ENCODE results near the gene STARD13. TPM values are rescaled to one million over a fixed set of nuclear protein-coding genes. Genes with fewer than 3 reads are reported as not detected.

Gene STARD13
- total RNA-seq, 6 donors from 2014 or later, result 43.6 to 76.5 (median 63.7) TPM

GRCh38 chr13:33202644-33203169, 82.8 kb downstream of the STARD13 start:
- H3K4me1 ChIP-seq, result peaks cover 37 to 60% (median 42%) of the 10 kb centered on the region in 4 donors
- H3K9me3 ChIP-seq, result no peaks in the 10 kb centered on the region
- TF ChIP-seq CTCF (IDR thresholded peaks at IDR 0.05) (no peak), POLR2AphosphoS5 (IDR thresholded peaks at IDR 0.05) (no peak), POLR2A (IDR thresholded peaks at IDR 0.05) (no peak), EP300 (IDR thresholded peaks at IDR 0.05) (no peak)
- DNase-seq (no peak), ATAC-seq (ENCODE audit: low FRiP score in 2 of 2) (no peak)
- 84% methylated on average over 8 of the region's 8 CpGs for WGBS, 2 donors
- H3K4me3 ChIP-seq, result no peak overlapping the region
- H3K27me3 ChIP-seq, result no peaks in the 10 kb centered on the region
- no peaks in the 10 kb centered on the region for H3K36me3 ChIP-seq
- H3K27ac ChIP-seq, result peak overlapping the region in 3 of 4 donors; percentile 5 to 83 (median 81)

- Histone ChIP-seq H3K4me3 (no peak overlapping the region), H3K36me3 (no peaks in the 10 kb centered on the region), H3K27me3 (no peaks in the 10 kb centered on the region), H3K27ac (peak overlapping the region in 1 of 4 donors; percentile 5), H3K9me3 (no peaks in the 10 kb centered on the region), H3K4me1 (peaks cover 29 to 53% (median 34%) of the 10 kb centered on the region in 4 donors)
- ATAC-seq (ENCODE audit: low FRiP score in 2 of 2), result no peak
- 70 to 75% methylated on average over 1 of the region's 1 CpG for WGBS, 2 donors
- DNase-seq, result no peak
- TF ChIP-seq CTCF (IDR thresholded peaks at IDR 0.05), result no peak
- no peak for TF ChIP-seq POLR2A (IDR thresholded peaks at IDR 0.05)
- TF ChIP-seq EP300 (IDR thresholded peaks at IDR 0.05), result no peak
- no peak for TF ChIP-seq POLR2AphosphoS5 (IDR thresholded peaks at IDR 0.05)
Measured at GRCh38 chr13:33201659-33202058, 83.9 kb downstream of the STARD13 start.

DNA sequence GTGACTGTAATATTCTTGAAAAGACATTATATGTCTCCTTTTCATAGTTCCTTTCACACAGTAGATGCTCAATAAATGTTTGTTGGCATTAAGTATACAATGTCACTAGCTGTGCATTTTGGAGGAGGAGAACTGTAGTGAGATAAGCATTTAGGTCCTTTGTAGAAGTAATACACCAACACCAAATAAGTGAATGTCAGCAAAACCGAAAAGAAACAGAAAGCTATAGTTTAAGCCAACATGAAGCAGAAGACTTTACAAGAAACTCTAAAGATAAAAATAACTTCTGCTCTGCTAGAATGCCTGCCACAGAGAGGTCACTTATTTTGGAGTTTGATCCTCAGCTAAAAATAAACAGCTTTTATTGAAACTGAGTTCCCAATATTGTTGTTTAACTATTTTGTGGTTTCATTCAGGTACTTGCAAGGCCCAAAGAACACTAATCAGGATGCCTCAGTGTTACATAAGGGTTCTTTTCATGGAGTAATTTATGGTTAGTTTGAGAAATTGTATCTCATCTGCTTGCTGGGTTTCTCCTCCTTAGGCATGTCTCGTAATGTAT, 86.2 kb downstream of the STARD13 start:
- WGBS, 2 donors, result 83 to 88% methylated on average over 2 of the region's 2 CpGs
- Histone ChIP-seq H3K36me3 (no peaks in the 10 kb centered on the region), H3K27ac (peak overlapping the region in 3 of 4 donors; percentile 0 to 39 (median 7)), H3K9me3 (no peaks in the 10 kb centered on the region), H3K27me3 (no peaks in the 10 kb centered on the region), H3K4me3 (no peak overlapping the region), H3K4me1 (peaks cover 29 to 51% (median 37%) of the 10 kb centered on the region in 4 donors)
- DNase-seq (no peak), ATAC-seq (ENCODE audit: low FRiP score in 2 of 2) (no peak)
- TF ChIP-seq EP300 (IDR thresholded peaks at IDR 0.05), result no peak
- no peak for TF ChIP-seq POLR2AphosphoS5 (IDR thresholded peaks at IDR 0.05)
- no peak for TF ChIP-seq POLR2A (IDR thresholded peaks at IDR 0.05)
- no peak for TF ChIP-seq CTCF (IDR thresholded peaks at IDR 0.05)

- Histone ChIP-seq H3K36me3 (no peaks in the 10 kb centered on the region), H3K27me3 (no peaks in the 10 kb centered on the region), H3K9me3 (no peaks in the 10 kb centered on the region), H3K4me1 (peaks cover 24 to 45% (median 35%) of the 10 kb centered on the region in 4 donors), H3K27ac (peak overlapping the region; percentile 68 to 83 (median 74)), H3K4me3 (no peak overlapping the region)
- peak in 3 of 4 donors; percentile 13 to 89 (median 20) for TF ChIP-seq EP300 (IDR thresholded peaks at IDR 0.05)
- no peak for TF ChIP-seq POLR2A (IDR thresholded peaks at IDR 0.05)
- TF ChIP-seq POLR2AphosphoS5 (IDR thresholded peaks at IDR 0.05), result peak; percentile 63 to 79
- TF ChIP-seq CTCF (IDR thresholded peaks at IDR 0.05), result no peak
- DNase-seq (peak in 1 of 2 donors; percentile 28), ATAC-seq (ENCODE audit: low FRiP score in 2 of 2) (no peak)
- 60 to 63% methylated on average over 12 to 13 of the region's 13 CpGs for WGBS, 2 donors
Measured at GRCh38 chr13:33197541-33197971, 88.0 kb downstream of the STARD13 start.
